ENCODE results near the gene IGF2. TPM values are rescaled to one million over a fixed set of nuclear protein-coding genes. Genes with fewer than 3 reads are reported as not detected.

IGF2 gene
- total RNA-seq, 1 experiment from 2014 or later = 14.5 TPM

DNA sequence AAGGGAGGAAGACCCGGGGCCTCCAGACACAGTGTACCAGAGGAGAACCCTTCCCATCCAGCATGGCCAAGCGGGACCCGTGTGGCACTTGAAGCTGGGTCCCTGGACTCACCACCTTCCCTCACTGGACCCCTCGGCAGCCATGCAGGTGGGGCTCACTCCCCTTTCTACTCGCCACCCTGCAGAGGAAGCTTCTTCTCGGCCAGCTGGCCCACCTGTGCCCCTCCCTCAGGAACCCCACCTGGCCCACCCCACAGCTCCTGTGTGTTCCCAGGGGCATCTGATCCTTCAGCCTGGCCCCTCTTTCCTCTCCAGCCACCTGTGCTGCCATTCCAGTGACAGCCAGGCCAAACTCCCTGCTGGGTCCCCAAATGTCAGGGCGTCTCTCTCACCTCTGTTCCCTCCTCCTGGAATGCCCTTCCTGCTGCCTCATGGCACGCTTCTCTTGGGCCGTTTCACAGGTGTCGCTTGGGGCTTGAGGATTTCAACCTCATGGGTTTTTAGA lies 38.0 kb downstream of the IGF2 start:
- in situ Hi-C loops (cut with HindIII; ENCODE audit: low pct_unique_long_range_greater_than_20kb, low sequenced_read_pairs) (no loop called here), intact Hi-C loops (cut with micrococcal nuclease; ENCODE audit: unreplicated experiment) (no loop called here)
- no TSS peak for BruUV-seq (replicated peaks)
- H3K36me3 ChIP-seq (ENCODE audit: control insufficient read depth, insufficient read depth, low read length) = no peaks in the 10 kb centered on the region
- ChIA-PET CTCF (no interaction called here), POLR2A (no interaction called here)
- H3K27ac ChIP-seq (ENCODE audit: low read length) = no peak overlapping the region
- TF ChIP-seq POLR2AphosphoS5 (IDR thresholded peaks at IDR 0.05; ENCODE audit: low read depth, low read length) = no peak
- TF ChIP-seq, protein P1, sequence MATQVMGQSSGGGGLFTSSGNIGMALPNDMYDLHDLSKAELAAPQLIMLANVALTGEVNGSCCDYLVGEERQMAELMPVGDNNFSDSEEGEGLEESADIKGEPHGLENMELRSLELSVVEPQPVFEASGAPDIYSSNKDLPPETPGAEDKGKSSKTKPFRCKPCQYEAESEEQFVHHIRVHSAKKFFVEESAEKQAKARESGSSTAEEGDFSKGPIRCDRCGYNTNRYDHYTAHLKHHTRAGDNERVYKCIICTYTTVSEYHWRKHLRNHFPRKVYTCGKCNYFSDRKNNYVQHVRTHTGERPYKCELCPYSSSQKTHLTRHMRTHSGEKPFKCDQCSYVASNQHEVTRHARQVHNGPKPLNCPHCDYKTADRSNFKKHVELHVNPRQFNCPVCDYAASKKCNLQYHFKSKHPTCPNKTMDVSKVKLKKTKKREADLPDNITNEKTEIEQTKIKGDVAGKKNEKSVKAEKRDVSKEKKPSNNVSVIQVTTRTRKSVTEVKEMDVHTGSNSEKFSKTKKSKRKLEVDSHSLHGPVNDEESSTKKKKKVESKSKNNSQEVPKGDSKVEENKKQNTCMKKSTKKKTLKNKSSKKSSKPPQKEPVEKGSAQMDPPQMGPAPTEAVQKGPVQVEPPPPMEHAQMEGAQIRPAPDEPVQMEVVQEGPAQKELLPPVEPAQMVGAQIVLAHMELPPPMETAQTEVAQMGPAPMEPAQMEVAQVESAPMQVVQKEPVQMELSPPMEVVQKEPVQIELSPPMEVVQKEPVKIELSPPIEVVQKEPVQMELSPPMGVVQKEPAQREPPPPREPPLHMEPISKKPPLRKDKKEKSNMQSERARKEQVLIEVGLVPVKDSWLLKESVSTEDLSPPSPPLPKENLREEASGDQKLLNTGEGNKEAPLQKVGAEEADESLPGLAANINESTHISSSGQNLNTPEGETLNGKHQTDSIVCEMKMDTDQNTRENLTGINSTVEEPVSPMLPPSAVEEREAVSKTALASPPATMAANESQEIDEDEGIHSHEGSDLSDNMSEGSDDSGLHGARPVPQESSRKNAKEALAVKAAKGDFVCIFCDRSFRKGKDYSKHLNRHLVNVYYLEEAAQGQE (IDR thresholded peaks at IDR 0.05; ENCODE audit: insufficient read depth in 1 of 2, low read depth in 2 of 2, low read length in 1 of 2) = no peak
- TF ChIP-seq CTCF (IDR thresholded peaks at IDR 0.05) = no peak
- no peak for TF ChIP-seq TCF7L2 (IDR thresholded peaks at IDR 0.05; ENCODE audit: low read depth, low read length)
- no peak for TF ChIP-seq SIN3A (IDR thresholded peaks at IDR 0.05; ENCODE audit: borderline replicate concordance, insufficient read depth, low read depth, low read length)
- DNase-seq (ENCODE audit: low read depth, low spot score) = no peak
- H3K9me3 ChIP-seq (ENCODE audit: control insufficient read depth, insufficient read depth, low read depth, low read length) = no peaks in the 10 kb centered on the region
- peaks cover 8% of the 10 kb centered on the region for H3K4me1 ChIP-seq (ENCODE audit: control insufficient read depth, insufficient read depth, low read length)
- no peaks in the 10 kb centered on the region for H3K27me3 ChIP-seq (ENCODE audit: control insufficient read depth, insufficient read depth, low read length)
- H3K4me3 ChIP-seq (ENCODE audit: low read depth in 2 of 2, low read length in 2 of 2) = no peak overlapping the region
- ATAC-seq = no peak

- CTCF ChIA-PET = interaction anchor here (0.6 kb wide), 1 partner anchor 502 kb away, joined by 3 read pairs; the partner anchor contains the start of gene KRTAP5-2
Observed at GRCh38 chr11:2100361-2101170, 38.6 kb downstream of the IGF2 start.

More at GRCh38 chr11:2100361-2101170, 38.6 kb downstream of the IGF2 start:
- DNase-seq (ENCODE audit: low read depth, low spot score) (no peak), ATAC-seq (no peak)
- H3K4me1 ChIP-seq (ENCODE audit: control insufficient read depth, insufficient read depth, low read length) = peaks cover 8% of the 10 kb centered on the region
- H3K27me3 ChIP-seq (ENCODE audit: control insufficient read depth, insufficient read depth, low read length) = no peaks in the 10 kb centered on the region
- no peak for TF ChIP-seq CTCF (IDR thresholded peaks at IDR 0.05)
- TF ChIP-seq, protein P1 (IDR thresholded peaks at IDR 0.05; ENCODE audit: insufficient read depth in 1 of 2, low read depth in 2 of 2, low read length in 1 of 2) = no peak
- TF ChIP-seq TCF7L2 (IDR thresholded peaks at IDR 0.05; ENCODE audit: low read depth, low read length) = no peak
- TF ChIP-seq SIN3A (IDR thresholded peaks at IDR 0.05; ENCODE audit: borderline replicate concordance, insufficient read depth, low read depth, low read length) = no peak
- no peak for TF ChIP-seq POLR2AphosphoS5 (IDR thresholded peaks at IDR 0.05; ENCODE audit: low read depth, low read length)
- in situ Hi-C loops (cut with HindIII; ENCODE audit: low pct_unique_long_range_greater_than_20kb, low sequenced_read_pairs) = no loop called here
- H3K4me3 ChIP-seq (ENCODE audit: low read depth in 2 of 2, low read length in 2 of 2) = no peak overlapping the region
- intact Hi-C loops (cut with micrococcal nuclease; ENCODE audit: unreplicated experiment) = no loop called here
- POLR2A ChIA-PET = no interaction called here
- H3K9me3 ChIP-seq (ENCODE audit: control insufficient read depth, insufficient read depth, low read depth, low read length) = no peaks in the 10 kb centered on the region
- no TSS peak for BruUV-seq (replicated peaks)
- no peaks in the 10 kb centered on the region for H3K36me3 ChIP-seq (ENCODE audit: control insufficient read depth, insufficient read depth, low read length)
- no peak overlapping the region for H3K27ac ChIP-seq (ENCODE audit: low read length)

Measured in Panc1 (cell line).